H1 (cell line): Measurements from ENCODE around the gene TRIM46. TPM values are rescaled to one million over a fixed set of nuclear protein-coding genes. Genes with fewer than 3 reads are reported as not detected.

Experiments
- CTCF ChIA-PET: fragments of 300-600 bp; sonication (Branson Sonifier 250); formaldehyde crosslinking; loops from one replicate; lab custom pipeline; 2021; ENCODE audit not compliant: partially characterized antibody; lab: Charles Lee
- POLR2A ChIA-PET: fragments of 300-600 bp; sonication (Branson Sonifier 250); formaldehyde crosslinking; loops from one replicate; lab custom pipeline; 2021; ENCODE audit warnings: inconsistent platforms; ENCODE audit not compliant: partially characterized antibody; lab: Charles Lee
- DNase-seq, 2 experiments: peaks; one replicate each; pipeline versions ENCODE4 v3.0.0 to v3.0.0-alpha.2; 2010 to 2022; ENCODE audit warnings: low spot score in 2 of 2, low read depth in 1 of 2, mixed read lengths in 1 of 2
- FAIRE-seq: peaks from 2 replicates; lab custom pipeline; 2011; peaks lifted over from hg19 to GRCh38; lab: Jason Lieb, UNC
- H2AFZ ChIP-seq: 2 replicates; pipeline ENCODE4 v1.8.1; 2012; ENCODE audit warnings: low read length, inconsistent platforms
- H2AK5ac ChIP-seq: 2 replicates; pipeline ENCODE4 v1.6.1; 2013; ENCODE audit warnings: low read depth, low read length
- H2BK120ac ChIP-seq: replicated peaks from 2 replicates; pipeline ENCODE3; 2013; ENCODE audit warnings: low read depth, low read length, inconsistent platforms
- H2BK12ac ChIP-seq: 2 replicates; pipeline ENCODE4 v1.6.1; 2013; ENCODE audit warnings: low read depth, low read length
- H2BK15ac ChIP-seq: 2 replicates; pipeline ENCODE4 v1.6.1; 2013; ENCODE audit warnings: low read length
- H2BK20ac ChIP-seq: 2 replicates; pipeline ENCODE4 v1.6.1; 2013; ENCODE audit warnings: low read length
- H2BK5ac ChIP-seq: 2 replicates; pipeline ENCODE4 v1.6.1; 2013; ENCODE audit warnings: low read depth, low read length
- H3K14ac ChIP-seq: 2 replicates; pipeline ENCODE4 v1.6.1; 2013; ENCODE audit warnings: inconsistent platforms; ENCODE audit not compliant: insufficient read length
- H3K18ac ChIP-seq: 2 replicates; pipeline ENCODE4 v1.6.1; 2013; ENCODE audit warnings: low read length; ENCODE audit errors: extremely low read depth
- H3K23ac ChIP-seq: 2 replicates; pipeline ENCODE4 v1.6.1; 2013; ENCODE audit warnings: inconsistent platforms; ENCODE audit not compliant: insufficient read length
- H3K23me2 ChIP-seq: 2 replicates; pipeline ENCODE4 v1.6.1; 2013; ENCODE audit warnings: low read depth, low read length
- H3K27ac ChIP-seq: 2 replicates; pipeline ENCODE4 v1.6.1; 2011; ENCODE audit warnings: low read depth, low read length, inconsistent platforms
- H3K27me3 ChIP-seq, 4 experiments: replicated peaks in 1 of 4; 1 replicate in 1 of 4; 2 replicates in 3 of 4; pipeline versions ENCODE4 v1.6.1 to v1.8.1; 2011 to 2013; ENCODE audit warnings: low read length in 3 of 4, mild to moderate bottlenecking in 3 of 4, inconsistent platforms in 2 of 4, mixed read lengths in 2 of 4, moderate library complexity in 1 of 4; ENCODE audit not compliant: control insufficient read depth in 3 of 4, insufficient read depth in 3 of 4; ENCODE audit errors: extremely low read depth in 1 of 4
- H3K36me3 ChIP-seq, 4 experiments: 2 replicates each; pipeline versions ENCODE4 v1.6.1 to v1.8.1; 2011 to 2013; ENCODE audit warnings: mild to moderate bottlenecking in 4 of 4, low read length in 3 of 4, moderate library complexity in 2 of 4, control low read depth in 1 of 4, inconsistent platforms in 1 of 4; ENCODE audit not compliant: insufficient read depth in 4 of 4, control insufficient read depth in 2 of 4
- H3K4ac ChIP-seq: replicated peaks from 2 replicates; pipeline ENCODE3; 2013; ENCODE audit warnings: low read length, low read depth, mixed read lengths, inconsistent platforms; ENCODE audit not compliant: insufficient read length
- H3K4me1 ChIP-seq, 4 experiments: replicated peaks in 1 of 4; 1 replicate in 1 of 4; 2 replicates in 3 of 4; pipeline versions ENCODE4 v1.6.1 to v1.8.1; 2011 to 2013; ENCODE audit warnings: low read length in 3 of 4, inconsistent platforms in 2 of 4, mixed read lengths in 1 of 4; ENCODE audit not compliant: insufficient read depth in 4 of 4, control insufficient read depth in 3 of 4
- H3K4me2 ChIP-seq, 2 experiments: 2 replicates each; pipeline versions ENCODE4 v1.6.1 to v1.8.1; 2011 to 2013; ENCODE audit warnings: low read depth in 2 of 2, low read length in 2 of 2, control low read depth in 1 of 2, inconsistent platforms in 1 of 2, mild to moderate bottlenecking in 1 of 2; ENCODE audit not compliant: insufficient read depth in 1 of 2
- H3K4me3 ChIP-seq, 4 experiments: fragments of 200-600, 300-600 bp in 1 of 4; sonication (generic), shearing (Covaris generic), sonication (Bioruptor Twin) in 1 of 4; 2 replicates each; pipeline versions ENCODE4 v1.5.1 to v1.8.1; 2011 to 2016; ENCODE audit warnings: low read length in 4 of 4, low read depth in 3 of 4, control low read depth in 2 of 4, inconsistent platforms in 2 of 4, mild to moderate bottlenecking in 2 of 4, mixed read lengths in 1 of 4, moderate library complexity in 1 of 4; ENCODE audit not compliant: insufficient read depth in 2 of 4; ENCODE audit errors: extremely low read depth in 1 of 4
- H3K56ac ChIP-seq: replicated peaks from 2 replicates; pipeline ENCODE3; 2013; ENCODE audit warnings: low read depth, mild to moderate bottlenecking, mixed read lengths, low read length, inconsistent platforms; ENCODE audit not compliant: insufficient read length
- H3K79me1 ChIP-seq: 2 replicates; pipeline ENCODE4 v1.6.1; 2013; ENCODE audit warnings: low read depth, low read length, control low read depth
- H3K79me2 ChIP-seq, 2 experiments: 2 replicates each; pipeline versions ENCODE4 v1.6.1 to v1.8.1; 2012 to 2013; ENCODE audit warnings: low read length in 2 of 2, mild to moderate bottlenecking in 2 of 2, inconsistent platforms in 1 of 2; ENCODE audit not compliant: insufficient read depth in 2 of 2, control insufficient read depth in 1 of 2
- H3K9ac ChIP-seq, 4 experiments: replicated peaks in 1 of 4; 1 replicate in 1 of 4; 2 replicates in 3 of 4; pipeline versions ENCODE4 v1.6.1 to v1.8.1; 2011 to 2013; ENCODE audit warnings: low read depth in 3 of 4, low read length in 3 of 4, control low read depth in 2 of 4, mild to moderate bottlenecking in 2 of 4, moderate library complexity in 2 of 4, inconsistent platforms in 1 of 4; ENCODE audit errors: extremely low read depth in 1 of 4
- H3K9me3 ChIP-seq, 2 experiments: 2 replicates each; pipeline versions ENCODE4 v1.6.1 to v1.8.1; 2012 to 2013; ENCODE audit warnings: mild to moderate bottlenecking in 2 of 2, moderate library complexity in 2 of 2, control low read depth in 1 of 2, inconsistent platforms in 1 of 2, low read depth in 1 of 2, low read length in 1 of 2, mixed read lengths in 1 of 2; ENCODE audit not compliant: insufficient read depth in 2 of 2
- H4K20me1 ChIP-seq, 2 experiments: replicated peaks in 1 of 2; 2 replicates each; pipeline versions ENCODE3 to v1.8.1; 2011 to 2013; ENCODE audit warnings: inconsistent platforms in 2 of 2, low read length in 2 of 2, mild to moderate bottlenecking in 1 of 2; ENCODE audit not compliant: insufficient read depth in 2 of 2, control insufficient read depth in 1 of 2
- H4K5ac ChIP-seq: 2 replicates; pipeline ENCODE4 v1.6.1; 2013; ENCODE audit warnings: low read length, low read depth, mixed read lengths, inconsistent platforms; ENCODE audit not compliant: insufficient read length
- H4K8ac ChIP-seq: 2 replicates; pipeline ENCODE4 v1.8.0; 2013; ENCODE audit warnings: mild to moderate bottlenecking, moderate library complexity, low read length, inconsistent platforms; ENCODE audit not compliant: insufficient read depth; ENCODE audit errors: extremely low read depth
- H4K91ac ChIP-seq: replicated peaks from 2 replicates; pipeline ENCODE3; 2013; ENCODE audit warnings: low read length, mixed read lengths, inconsistent platforms; ENCODE audit not compliant: insufficient read length
- BACH1 ChIP-seq: IDR thresholded peaks from 2 replicates; pipeline ENCODE4 v1.6.1; 2012; ENCODE audit warnings: low read length, improper control_type of control experiment
- CREB1 ChIP-seq: IDR thresholded peaks from 2 replicates; pipeline ENCODE4 v1.6.1; 2012; ENCODE audit warnings: inconsistent platforms
- EZH2 ChIP-seq: fragments of 200-600 bp; sonication (generic); IDR thresholded peaks from 2 replicates; pipeline ENCODE4 v1.7.1; 2012; ENCODE audit warnings: low read depth, mild to moderate bottlenecking, moderate library complexity, low read length, inconsistent platforms; ENCODE audit not compliant: severe bottlenecking
- MAFK ChIP-seq: IDR thresholded peaks from 2 replicates; pipeline ENCODE4 v1.6.1; 2012; ENCODE audit warnings: low read depth, mild to moderate bottlenecking, improper control_type of control experiment, low read length
- PHF8 ChIP-seq: fragments of 200-600 bp; sonication (generic); conservative IDR thresholded peaks from 2 replicates; pipeline ENCODE4 v1.7.1; 2012; ENCODE audit warnings: low read depth, mild to moderate bottlenecking, inconsistent platforms, low read length, moderate library complexity
- POLR2AphosphoS5 ChIP-seq: IDR thresholded peaks from 2 replicates; pipeline ENCODE4 v1.6.1; 2011; ENCODE audit warnings: low read depth, low read length
- SAP30 ChIP-seq: fragments of 300-600 bp; sonication (generic); IDR thresholded peaks from 2 replicates; pipeline ENCODE4 v1.7.1; 2012; ENCODE audit warnings: low read length, moderate library complexity, mild to moderate bottlenecking, inconsistent platforms; ENCODE audit not compliant: insufficient read depth, insufficient replicate concordance
- TAF1 ChIP-seq: IDR thresholded peaks from 2 replicates; pipeline ENCODE4 v1.6.1; 2011; ENCODE audit warnings: mild to moderate bottlenecking, low read depth, low read length
- TAF7 ChIP-seq: optimal IDR thresholded peaks from 2 replicates; pipeline ENCODE3; 2011; ENCODE audit warnings: low read depth, mild to moderate bottlenecking, inconsistent platforms, low read length, moderate library complexity, borderline replicate concordance
- TBP ChIP-seq: IDR thresholded peaks from 2 replicates; pipeline ENCODE4 v1.6.1; 2011; ENCODE audit warnings: low read depth, low read length, improper control_type of control experiment
- YY1 ChIP-seq: IDR thresholded peaks from 2 replicates; pipeline ENCODE4 v1.6.1; 2011; ENCODE audit warnings: low read depth, mild to moderate bottlenecking, low read length
- WGBS, 2 experiments: shearing (Covaris generic) in 1 of 2; methylation state at CpG; one replicate each; pipeline versions ENCODE4 v1.1.6 to v1.1.7; 2013 to 2015; ENCODE audit warnings: low lambda C conversion rate in 2 of 2, mixed read lengths in 2 of 2, inconsistent platforms in 1 of 2, low coverage in 1 of 2, missing lambda C conversion rate in 1 of 2; ENCODE audit not compliant: insufficient replicate concordance in 2 of 2, insufficient coverage in 1 of 2, insufficient read length in 1 of 2; ENCODE audit errors: extremely low coverage in 1 of 2, missing lambda C conversion rate in 1 of 2; 5-methylcytosine and 5-hydroxymethylcytosine counted together
- polyA plus RNA-seq, 7 experiments: library from polyadenylated mRNA; depleted of rRNA in 3 of 7; stranded (reverse) in 5 of 7; unstranded in 2 of 7; fragments of >200 nt in 5 of 7; fragments of 200-250 nt in 2 of 7; gene quantifications; 1 replicate in 5 of 7; 2 replicates in 1 of 7; 4 replicates in 1 of 7; pipeline versions ENCODE4 v1.2.1 to v1.2.3, GENCODE V29; 2011 to 2013; ENCODE audit warnings: missing spikeins in 2 of 7, mixed read lengths in 2 of 7
- total RNA-seq: library from RNA; stranded (reverse); fragmentation: NEBNext Ultra II Directional; extraction: Animal tissue kit (Norgen Biotek cat#: 25700); gene quantifications from 2 replicates; pipeline ENCODE4 v1.2.1, GENCODE V29; 2021
- TF ChIP-seq, protein P1 (sequence below), 3 experiments: IDR thresholded peaks; 1 replicate in 2 of 3; 2 replicates in 1 of 3; pipeline versions ENCODE4 v1.5.1 to v1.6.1; 2011; ENCODE audit warnings: low read length in 3 of 3, mild to moderate bottlenecking in 3 of 3, inconsistent platforms in 2 of 3, low read depth in 1 of 3, moderate library complexity in 1 of 3; ENCODE audit not compliant: insufficient read depth in 1 of 3; ENCODE audit errors: control extremely low read depth in 1 of 3

TRIM46 gene
- total and polyA plus RNA-seq, 2 of the 8 experiments (the other 6 are each of a cell fraction or from before 2014, with no cell fraction given), result 15.5 to 21.6 TPM

DNA sequence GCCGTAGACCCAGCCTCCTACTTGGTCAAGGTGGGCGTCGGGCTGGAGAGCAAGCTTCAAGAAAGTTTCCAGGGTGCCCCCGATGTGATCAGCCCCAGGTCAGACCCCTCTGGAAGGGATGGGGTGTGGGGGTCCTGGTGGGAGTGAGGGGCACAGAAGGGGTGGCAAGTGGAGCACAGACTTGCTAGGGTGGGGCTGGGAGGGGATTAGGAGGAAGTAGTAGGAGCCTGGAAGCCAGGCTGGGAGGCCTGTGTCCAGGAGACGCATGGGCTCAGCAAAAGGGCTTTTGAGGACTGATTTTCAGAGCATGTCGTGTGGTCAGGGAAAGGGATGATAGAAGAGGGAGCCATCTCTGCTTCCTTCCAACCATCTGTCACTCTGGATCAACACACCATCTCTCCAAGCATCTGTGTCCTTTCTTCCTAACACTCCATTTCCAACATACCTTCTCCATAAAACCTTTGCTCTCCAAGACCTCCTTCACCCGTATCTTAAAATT lies 8.5 kb downstream of the TRIM46 start:
- Histone ChIP-seq H4K5ac (no peak overlapping the region), H4K91ac (no peak overlapping the region), H3K23me2 (no peaks in the 10 kb centered on the region; the same call in 1 of the 2 replicates), H3K4me1 (peaks cover 4 to 14% (median 10%) of the 10 kb centered on the region in 4 experiments), H3K14ac (no peak overlapping the region), H2BK15ac (no peak overlapping the region), H2BK5ac (no peak overlapping the region), H3K9ac (no peak overlapping the region), H4K20me1 (peaks cover 3 to 7% of the 10 kb centered on the region in 2 experiments), H3K4me3 (no peak overlapping the region), H2BK12ac (no peak overlapping the region), H3K27ac (no peak overlapping the region), H3K4me2 (no peak overlapping the region), H2AFZ (no peak overlapping the region), H2BK120ac (no peak overlapping the region), H3K23ac (no peak overlapping the region), H4K8ac (no peak overlapping the region), H2AK5ac (no peak overlapping the region), H3K18ac (no peak overlapping the region), H3K56ac (no peak overlapping the region), H3K79me2 (no peaks in the 10 kb centered on the region), H3K9me3 (no peaks in the 10 kb centered on the region), H3K4ac (no peak overlapping the region), H3K79me1 (no peaks in the 10 kb centered on the region), H3K36me3 (peaks cover 15 to 45% (median 33%) of the 10 kb centered on the region in 4 experiments), H3K27me3 (no peaks in the 10 kb centered on the region), H2BK20ac (no peak overlapping the region)
- FAIRE-seq (no peak), DNase-seq (no peak)
- CTCF ChIA-PET, result interaction anchor here (6.1 kb wide), 1 partner anchor 7 kb away, joined by 38 read pairs; no protein-coding TSS in a partner anchor
- WGBS, 2 experiments, result 91 to 100% methylated on average over 1 to 6 of the region's 7 CpGs
- POLR2A ChIA-PET, result interaction anchor here (20.5 kb wide), 1 partner anchor 19 kb away, joined by 512 read pairs; the partner anchor contains the start of genes MTX1 and THBS3
- TF ChIP-seq BACH1 (no peak), MAFK (no peak), EZH2 (no peak), PHF8 (no peak), YY1 (no peak), TAF7 (no peak), TAF1 (no peak), TBP (no peak), CREB1 (no peak), SAP30 (no peak), POLR2AphosphoS5 (no peak)
- TF ChIP-seq, protein P1, sequence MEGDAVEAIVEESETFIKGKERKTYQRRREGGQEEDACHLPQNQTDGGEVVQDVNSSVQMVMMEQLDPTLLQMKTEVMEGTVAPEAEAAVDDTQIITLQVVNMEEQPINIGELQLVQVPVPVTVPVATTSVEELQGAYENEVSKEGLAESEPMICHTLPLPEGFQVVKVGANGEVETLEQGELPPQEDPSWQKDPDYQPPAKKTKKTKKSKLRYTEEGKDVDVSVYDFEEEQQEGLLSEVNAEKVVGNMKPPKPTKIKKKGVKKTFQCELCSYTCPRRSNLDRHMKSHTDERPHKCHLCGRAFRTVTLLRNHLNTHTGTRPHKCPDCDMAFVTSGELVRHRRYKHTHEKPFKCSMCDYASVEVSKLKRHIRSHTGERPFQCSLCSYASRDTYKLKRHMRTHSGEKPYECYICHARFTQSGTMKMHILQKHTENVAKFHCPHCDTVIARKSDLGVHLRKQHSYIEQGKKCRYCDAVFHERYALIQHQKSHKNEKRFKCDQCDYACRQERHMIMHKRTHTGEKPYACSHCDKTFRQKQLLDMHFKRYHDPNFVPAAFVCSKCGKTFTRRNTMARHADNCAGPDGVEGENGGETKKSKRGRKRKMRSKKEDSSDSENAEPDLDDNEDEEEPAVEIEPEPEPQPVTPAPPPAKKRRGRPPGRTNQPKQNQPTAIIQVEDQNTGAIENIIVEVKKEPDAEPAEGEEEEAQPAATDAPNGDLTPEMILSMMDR (IDR thresholded peaks at IDR 0.05; ENCODE audit: control extremely low read depth in 1 of 3, insufficient read depth in 1 of 3, low read depth in 1 of 3, low read length in 3 of 3), result no peak
